Endothelial cell (in vitro differentiated cells): ENCODE data around the gene UGT1A4. TPM values are rescaled to one million over a fixed set of nuclear protein-coding genes. Genes with fewer than 3 reads are reported as not detected.
"Not testable (repeated sequence)": the region's sequence is repeated elsewhere in the genome, so short reads cannot be mapped to it uniquely, and the experiment has no call there.

ENCODE experiments used
- DNase-seq: peaks from one replicate; pipeline ENCODE4 v3.0.0; 2021; ENCODE audit warnings: low spot score
- H3K27ac Mint-ChIP-seq: one replicate; pipeline ENCODE4 v1.8.0; 2021; ENCODE audit warnings: mixed read lengths, inconsistent platforms; ENCODE audit not compliant: unreplicated experiment
- H3K27me3 Mint-ChIP-seq: one replicate; pipeline ENCODE4 v1.8.0; 2021; ENCODE audit warnings: mild to moderate bottlenecking, moderate library complexity, mixed read lengths, inconsistent platforms; ENCODE audit not compliant: unreplicated experiment
- H3K36me3 Mint-ChIP-seq: one replicate; pipeline ENCODE4 v1.8.0; 2021; ENCODE audit warnings: mild to moderate bottlenecking, low read depth, mixed read lengths, inconsistent platforms; ENCODE audit not compliant: unreplicated experiment
- H3K4me1 Mint-ChIP-seq: one replicate; pipeline ENCODE4 v1.8.0; 2021; ENCODE audit warnings: mild to moderate bottlenecking, mixed read lengths, inconsistent platforms; ENCODE audit not compliant: unreplicated experiment
- H3K4me3 Mint-ChIP-seq: one replicate; pipeline ENCODE4 v1.8.0; 2021; ENCODE audit warnings: mild to moderate bottlenecking, mixed read lengths, inconsistent platforms; ENCODE audit not compliant: unreplicated experiment
- H3K9me3 Mint-ChIP-seq: one replicate; pipeline ENCODE4 v1.8.0; 2021; ENCODE audit warnings: mixed read lengths, inconsistent platforms; ENCODE audit not compliant: unreplicated experiment
- CTCF ChIP-seq: fragments of 200-600 bp; sonication (generic); IDR thresholded peaks from one replicate; pipeline ENCODE4 v1.5.0; 2021; ENCODE audit warnings: antibody characterized with exemption; ENCODE audit not compliant: unreplicated experiment
- total RNA-seq: library from RNA; stranded (reverse); fragmentation: NEBNext Ultra II Directional; extraction: Animal tissue kit (Norgen Biotek cat#: 25700); gene quantifications from one replicate; pipeline ENCODE4 v1.2.1, GENCODE V29; 2021; ENCODE audit not compliant: unreplicated experiment

The UGT1A4 gene
- total RNA-seq, 1 donor from 2014 or later: not detected

GRCh38 chr2:233699424-233700027 is 19.0 kb upstream of the UGT1A4 start:
- Mint-ChIP-seq H3K4me1 (peaks cover 4% of the 10 kb centered on the region), H3K36me3 (no peaks in the 10 kb centered on the region), H3K9me3 (no peaks in the 10 kb centered on the region), H3K27ac (no peak overlapping the region), H3K27me3 (no peaks in the 10 kb centered on the region), H3K4me3 (no peak overlapping the region)
- no peak for TF ChIP-seq CTCF
- DNase-seq: no peak

- no peak overlapping the region for H3K27ac Mint-ChIP-seq
- no peaks in the 10 kb centered on the region for H3K36me3 Mint-ChIP-seq
- H3K27me3 Mint-ChIP-seq: no peaks in the 10 kb centered on the region
- H3K4me1 Mint-ChIP-seq: peaks cover 4% of the 10 kb centered on the region
- TF ChIP-seq CTCF: no peak
- H3K9me3 Mint-ChIP-seq: no peaks in the 10 kb centered on the region
- no peak overlapping the region for H3K4me3 Mint-ChIP-seq
- no peak for DNase-seq
These were observed 18.4 kb upstream of the UGT1A4 start for GRCh38 chr2:233700028-233700635.

GRCh38 chr2:233700842-233701241 is 17.7 kb upstream of the UGT1A4 start:
- not testable (repeated sequence) for H3K4me1 Mint-ChIP-seq, H3K9me3 Mint-ChIP-seq, H3K27me3 Mint-ChIP-seq, H3K4me3 Mint-ChIP-seq, H3K36me3 Mint-ChIP-seq, DNase-seq, H3K27ac Mint-ChIP-seq

GRCh38 chr2:233702238-233702637 is 16.3 kb upstream of the UGT1A4 start:
- no peak overlapping the region for H3K4me3 Mint-ChIP-seq
- no peaks in the 10 kb centered on the region for H3K36me3 Mint-ChIP-seq
- H3K9me3 Mint-ChIP-seq: no peaks in the 10 kb centered on the region
- no peak for DNase-seq
- no peak overlapping the region for H3K27ac Mint-ChIP-seq
- H3K27me3 Mint-ChIP-seq: no peaks in the 10 kb centered on the region
- H3K4me1 Mint-ChIP-seq: peaks cover 4% of the 10 kb centered on the region
- TF ChIP-seq CTCF: no peak

- H3K36me3 Mint-ChIP-seq: no peaks in the 10 kb centered on the region
- TF ChIP-seq CTCF: no peak
- DNase-seq: no peak
- no peak overlapping the region for H3K27ac Mint-ChIP-seq
- H3K4me1 Mint-ChIP-seq: peaks cover 4% of the 10 kb centered on the region
- no peaks in the 10 kb centered on the region for H3K9me3 Mint-ChIP-seq
- H3K4me3 Mint-ChIP-seq: no peak overlapping the region
- H3K27me3 Mint-ChIP-seq: no peaks in the 10 kb centered on the region
These were observed 12.5 kb upstream of the UGT1A4 start for GRCh38 chr2:233705911-233706506.
